Testis (tissue), 3 donors: ENCODE data around the gene TRIM8. TPM values are rescaled to one million over a fixed set of nuclear protein-coding genes. Genes with fewer than 3 reads are reported as not detected.
"Not testable (repeated sequence)": the region's sequence is repeated elsewhere in the genome, so short reads cannot be mapped to it uniquely, and the experiment has no call there.

Experiments
- DNase-seq: peaks from one replicate; pipeline ENCODE4 v3.0.0-alpha.2; 2019
- H3K27ac ChIP-seq, 2 donors: fragments of 200-600 bp; sonication (generic); one replicate each; pipeline ENCODE4 v1.5.1; 2019
- H3K27me3 ChIP-seq: fragments of 200-600 bp; sonication (generic); one replicate; pipeline ENCODE4 v1.5.1; 2019
- H3K36me3 ChIP-seq: fragments of 200-600 bp; sonication (generic); one replicate; pipeline ENCODE4 v1.5.1; 2017; ENCODE audit warnings: low read depth; ENCODE audit errors: missing control alignments
- H3K4me1 ChIP-seq: fragments of 200-600 bp; sonication (generic); one replicate; pipeline ENCODE4 v1.5.1; 2019
- H3K4me3 ChIP-seq, 2 donors: fragments of 200-600 bp; sonication (generic); one replicate each; pipeline ENCODE4 v1.5.1; 2017 to 2019
- H3K9me3 ChIP-seq: fragments of 200-600 bp; sonication (generic); one replicate; pipeline ENCODE4 v1.5.1; 2017
- CTCF ChIP-seq, 3 experiments: fragments of 450-650 bp in 2 of 3; fragments of 200-600 bp in 1 of 3; sonication (generic) in 1 of 3; IDR thresholded peaks; one replicate each; pipeline ENCODE4 v1.5.1; 2016 to 2019; ENCODE audit warnings: antibody characterized with exemption in 3 of 3, mild to moderate bottlenecking in 2 of 3, moderate library complexity in 1 of 3
- POLR2A ChIP-seq: fragments of 450-650 bp; IDR thresholded peaks from one replicate; pipeline ENCODE4 v1.6.1; 2017; ENCODE audit warnings: antibody characterized with exemption, mild to moderate bottlenecking, moderate library complexity
- WGBS, 2 donors: methylation state at CpG; one replicate each; pipeline ENCODE4 v1.1.5; 2018; 5-methylcytosine and 5-hydroxymethylcytosine counted together
- intact Hi-C: fragments of 100-400 bp; cut with DNase I; formaldehyde crosslinking; loops from one replicate; pipeline ENCODE4 v1.15.1; 2023; ENCODE audit warnings: low total_unique reads
- polyA plus RNA-seq: library from polyadenylated mRNA; stranded (reverse); fragments of 350-450 nt; fragmentation: Illumina TruSeq; extraction: RNeasy Lipid Tissue Mini Kit (QIAGEN cat#74804); gene quantifications from one replicate; pipeline ENCODE4 v1.2.3, GENCODE V29; 2014; ENCODE audit warnings: low read depth, low replicate concordance; ENCODE audit not compliant: insufficient read depth
- total RNA-seq, 2 donors: library from RNA; depleted of rRNA; stranded (reverse); fragments of >200 nt; gene quantifications; one replicate each; pipeline ENCODE4 v1.2.3, GENCODE V29; 2016

The TRIM8 gene
- total and polyA plus RNA-seq, 3 donors from 2014 or later, result 69.8 to 170 (median 114) TPM

- DNase-seq, result no peak
- peaks cover 21% of the 10 kb centered on the region for H3K4me1 ChIP-seq
- no peaks in the 10 kb centered on the region for H3K36me3 ChIP-seq
- intact Hi-C loops, result no loop called here
- TF ChIP-seq CTCF (IDR thresholded peaks at IDR 0.05), result no peak
- H3K4me3 ChIP-seq, result no peak overlapping the region
- no peak overlapping the region for H3K27ac ChIP-seq
- no peaks in the 10 kb centered on the region for H3K27me3 ChIP-seq
- H3K9me3 ChIP-seq, result no peaks in the 10 kb centered on the region
- WGBS, 2 donors, result 95 to 98% methylated on average over 7 of the region's 7 CpGs
Measured at GRCh38 chr10:102682416-102682815, 38.1 kb downstream of the TRIM8 start.

GRCh38 chr10:102682981-102683380 is 38.7 kb downstream of the TRIM8 start:
- Histone ChIP-seq H3K36me3 (no peaks in the 10 kb centered on the region), H3K27me3 (no peaks in the 10 kb centered on the region), H3K4me1 (peaks cover 15% of the 10 kb centered on the region), H3K4me3 (no peak overlapping the region), H3K27ac (no peak overlapping the region), H3K9me3 (no peaks in the 10 kb centered on the region)
- DNase-seq, result no peak
- TF ChIP-seq POLR2A (no peak), CTCF (IDR thresholded peaks at IDR 0.05) (no peak)
- intact Hi-C loops, result no loop called here
- WGBS, 2 donors, result 92 to 94% methylated on average over 4 of the region's 4 CpGs

- H3K4me1 ChIP-seq, result peaks cover 8% of the 10 kb centered on the region
- no peak for DNase-seq
- no peaks in the 10 kb centered on the region for H3K9me3 ChIP-seq
- no peak for TF ChIP-seq CTCF (IDR thresholded peaks at IDR 0.05)
- TF ChIP-seq POLR2A, result no peak
- 64 to 75% methylated on average over 5 of the region's 5 CpGs for WGBS, 2 donors
- no peaks in the 10 kb centered on the region for H3K36me3 ChIP-seq
- H3K27me3 ChIP-seq, result no peaks in the 10 kb centered on the region
- H3K27ac ChIP-seq, result no peak overlapping the region
- H3K4me3 ChIP-seq, result no peak overlapping the region
- intact Hi-C loops, result no loop called here
Measured at GRCh38 chr10:102683736-102684135, 39.5 kb downstream of the TRIM8 start.

- Histone ChIP-seq H3K36me3 (no peaks in the 10 kb centered on the region), H3K4me3 (no peak overlapping the region), H3K4me1 (no peaks in the 10 kb centered on the region), H3K27me3 (no peaks in the 10 kb centered on the region), H3K9me3 (no peaks in the 10 kb centered on the region), H3K27ac (no peak overlapping the region)
- intact Hi-C loops, result no loop called here
- WGBS, 2 donors, result 67 to 74% methylated on average over 8 of the region's 8 CpGs
- TF ChIP-seq CTCF (IDR thresholded peaks at IDR 0.05), result no peak
- no peak for TF ChIP-seq POLR2A
- DNase-seq, result no peak
Measured at GRCh38 chr10:102691285-102692066, 47.2 kb downstream of the TRIM8 start.

- intact Hi-C loops, H3K4me1 ChIP-seq, H3K27me3 ChIP-seq, H3K36me3 ChIP-seq, H3K4me3 ChIP-seq, H3K9me3 ChIP-seq, DNase-seq, H3K27ac ChIP-seq: not testable (repeated sequence)
- 97 to 99% methylated on average over 10 of the region's 10 CpGs for WGBS, 2 donors
Measured at GRCh38 chr10:102695401-102695800, 51.1 kb downstream of the TRIM8 start.
